Measurements from ENCODE around the gene CTSW.

Gene CTSW

GRCh38 chr11:65861165-65861505 is 18.5 kb upstream of the CTSW start:
- no peaks in the 10 kb centered on the region for H3K27me3 Mint-ChIP-seq
- peak overlapping the region; percentile 90 for H3K4me3 Mint-ChIP-seq
- H3K36me3 Mint-ChIP-seq: peaks cover 44% of the 10 kb centered on the region
- H3K27ac Mint-ChIP-seq: peak overlapping the region; percentile 97
- no peak for ATAC-seq
- no peaks in the 10 kb centered on the region for H3K9me3 Mint-ChIP-seq
- H3K4me1 Mint-ChIP-seq: peaks cover 57% of the 10 kb centered on the region

- no peaks in the 10 kb centered on the region for H3K27me3 Mint-ChIP-seq
- H3K9me3 Mint-ChIP-seq: no peaks in the 10 kb centered on the region
- ATAC-seq: no peak
- peak overlapping the region; percentile 97 for H3K27ac Mint-ChIP-seq
- H3K36me3 Mint-ChIP-seq: peaks cover 41% of the 10 kb centered on the region
- H3K4me3 Mint-ChIP-seq: peak overlapping the region; percentile 90
- H3K4me1 Mint-ChIP-seq: peaks cover 52% of the 10 kb centered on the region
These were observed 18.0 kb upstream of the CTSW start for GRCh38 chr11:65861533-65862183.

- peak overlapping the region; percentile 50 for H3K27ac Mint-ChIP-seq
- no peaks in the 10 kb centered on the region for H3K9me3 Mint-ChIP-seq
- H3K36me3 Mint-ChIP-seq: peaks cover 43% of the 10 kb centered on the region
- no peak overlapping the region for H3K4me3 Mint-ChIP-seq
- peaks cover 55% of the 10 kb centered on the region for H3K4me1 Mint-ChIP-seq
- ATAC-seq: no peak
- H3K27me3 Mint-ChIP-seq: no peaks in the 10 kb centered on the region
These were observed 17.4 kb upstream of the CTSW start for GRCh38 chr11:65862191-65862735.

GRCh38 chr11:65862941-65863888 is 16.4 kb upstream of the CTSW start:
- peak overlapping the region; percentile 50 for H3K27ac Mint-ChIP-seq
- no peak for ATAC-seq
- no peaks in the 10 kb centered on the region for H3K27me3 Mint-ChIP-seq
- no peaks in the 10 kb centered on the region for H3K9me3 Mint-ChIP-seq
- H3K4me1 Mint-ChIP-seq: peaks cover 55% of the 10 kb centered on the region
- H3K36me3 Mint-ChIP-seq: peaks cover 49% of the 10 kb centered on the region
- H3K4me3 Mint-ChIP-seq: no peak overlapping the region

- H3K9me3 Mint-ChIP-seq: no peaks in the 10 kb centered on the region
- no peak overlapping the region for H3K27ac Mint-ChIP-seq
- H3K27me3 Mint-ChIP-seq: no peaks in the 10 kb centered on the region
- no peak for ATAC-seq
- H3K4me3 Mint-ChIP-seq: no peak overlapping the region
- peaks cover 47% of the 10 kb centered on the region for H3K4me1 Mint-ChIP-seq
- peaks cover 49% of the 10 kb centered on the region for H3K36me3 Mint-ChIP-seq
These were observed 15.5 kb upstream of the CTSW start for GRCh38 chr11:65863889-65864705.

- no peak overlapping the region for H3K4me3 Mint-ChIP-seq
- H3K27ac Mint-ChIP-seq: no peak overlapping the region
- H3K4me1 Mint-ChIP-seq: peaks cover 42% of the 10 kb centered on the region
- H3K9me3 Mint-ChIP-seq: no peaks in the 10 kb centered on the region
- ATAC-seq: no peak
- H3K27me3 Mint-ChIP-seq: no peaks in the 10 kb centered on the region
- peaks cover 49% of the 10 kb centered on the region for H3K36me3 Mint-ChIP-seq
These were observed 14.7 kb upstream of the CTSW start for GRCh38 chr11:65864706-65865471.

- H3K36me3 Mint-ChIP-seq: peaks cover 49% of the 10 kb centered on the region
- H3K4me3 Mint-ChIP-seq: no peak overlapping the region
- no peak overlapping the region for H3K27ac Mint-ChIP-seq
- ATAC-seq: no peak
- H3K9me3 Mint-ChIP-seq: no peaks in the 10 kb centered on the region
- no peaks in the 10 kb centered on the region for H3K27me3 Mint-ChIP-seq
- H3K4me1 Mint-ChIP-seq: peaks cover 40% of the 10 kb centered on the region
These were observed 14.0 kb upstream of the CTSW start for GRCh38 chr11:65865550-65866172.

- no peak overlapping the region for H3K27ac Mint-ChIP-seq
- H3K9me3 Mint-ChIP-seq: no peaks in the 10 kb centered on the region
- H3K36me3 Mint-ChIP-seq: peaks cover 49% of the 10 kb centered on the region
These were observed 12.9 kb upstream of the CTSW start for GRCh38 chr11:65866509-65867283.

GRCh38 chr11:65867284-65868071 is 12.2 kb upstream of the CTSW start:
- Mint-ChIP-seq H3K27me3 (no peaks in the 10 kb centered on the region), H3K4me3 (no peak overlapping the region), H3K4me1 (peaks cover 38% of the 10 kb centered on the region), H3K36me3 (peaks cover 47% of the 10 kb centered on the region), H3K9me3 (no peaks in the 10 kb centered on the region), H3K27ac (no peak overlapping the region)
- no peak for ATAC-seq

More at GRCh38 chr11:65866509-65867283, 12.9 kb upstream of the CTSW start:
- no peak overlapping the region for H3K4me3 Mint-ChIP-seq
- peaks cover 42% of the 10 kb centered on the region for H3K4me1 Mint-ChIP-seq
- H3K27me3 Mint-ChIP-seq: no peaks in the 10 kb centered on the region
- no peak for ATAC-seq

- Mint-ChIP-seq H3K27ac (no peak overlapping the region), H3K4me1 (peaks cover 35% of the 10 kb centered on the region), H3K9me3 (no peaks in the 10 kb centered on the region), H3K27me3 (peaks cover 5% of the 10 kb centered on the region), H3K4me3 (no peak overlapping the region), H3K36me3 (peaks cover 40% of the 10 kb centered on the region)
- no peak for ATAC-seq
These were observed 11.5 kb upstream of the CTSW start for GRCh38 chr11:65868076-65868667.

- Mint-ChIP-seq H3K27me3 (peaks cover 7% of the 10 kb centered on the region), H3K9me3 (no peaks in the 10 kb centered on the region), H3K4me1 (peaks cover 39% of the 10 kb centered on the region), H3K27ac (no peak overlapping the region), H3K36me3 (peaks cover 33% of the 10 kb centered on the region), H3K4me3 (no peak overlapping the region)
- no peak for ATAC-seq
These were observed 10.7 kb upstream of the CTSW start for GRCh38 chr11:65868907-65869306.

GRCh38 chr11:65869643-65870306 is 9.9 kb upstream of the CTSW start:
- Mint-ChIP-seq H3K27ac (no peak overlapping the region), H3K27me3 (peaks cover 7% of the 10 kb centered on the region), H3K36me3 (peaks cover 27% of the 10 kb centered on the region), H3K9me3 (no peaks in the 10 kb centered on the region), H3K4me1 (peaks cover 40% of the 10 kb centered on the region), H3K4me3 (no peak overlapping the region)
- no peak for ATAC-seq

All from stimulated activated memory B cell treated with anti-CD40 and anti-IgM and Interleukin-4, amounts not matched to agents 10 μg/mL and 1 μg/mL and 100 μg/mL, for 72 hours (primary cell).